K562 (cell line): Measurements from ENCODE around the gene ATP5PD. TPM values are rescaled to one million over a fixed set of nuclear protein-coding genes. Genes with fewer than 3 reads are reported as not detected.

Experiments used
- BRD4 ChIP-seq: fragments of 200-600 bp; sonication (generic); IDR thresholded peaks from 2 replicates; pipeline ENCODE4 v1.6.1; 2017; ENCODE audit warnings: inconsistent platforms
- BRF2 ChIP-seq: IDR thresholded peaks from 3 replicates; pipeline ENCODE4 v1.6.1; 2011; ENCODE audit warnings: borderline replicate concordance, mild to moderate bottlenecking; ENCODE audit not compliant: insufficient read length, insufficient read depth
- ELF4 ChIP-seq: fragments of 450-650 bp; formaldehyde crosslinking; IDR thresholded peaks from 2 replicates; pipeline ENCODE4 v1.4.0; 2022; ENCODE audit warnings: missing genetic modification characterization
- EP400 ChIP-seq: fragments of 450-650 bp; IDR thresholded peaks from 2 replicates; pipeline ENCODE4 v1.6.1; 2017; ENCODE audit warnings: antibody characterized with exemption, mild to moderate bottlenecking, moderate library complexity
- FOXA3 ChIP-seq, 2 experiments: fragments of 450-650 bp in 1 of 2; sonication (generic) in 1 of 2; formaldehyde crosslinking; IDR thresholded peaks in 1 of 2; conservative IDR thresholded peaks in 1 of 2; 2 replicates each; pipeline versions ENCODE4 v1.4.0 to v1.8.0; 2020 to 2022; ENCODE audit warnings: mild to moderate bottlenecking in 2 of 2, missing genetic modification reagents in 1 of 2
- HNRNPH1 ChIP-seq: fragments of 200-400 bp; formaldehyde crosslinking; optimal IDR thresholded peaks from 2 replicates; pipeline ENCODE3; 2017; ENCODE audit warnings: low read depth, mild to moderate bottlenecking, low read length, moderate library complexity
- LEF1 ChIP-seq: fragments of 450-650 bp; IDR thresholded peaks from 2 replicates; pipeline ENCODE4 v1.6.1; 2016; ENCODE audit warnings: mild to moderate bottlenecking
- PHB ChIP-seq: fragments of 250-450 bp; sonication (Bioruptor Pico); IDR thresholded peaks from 2 replicates; pipeline ENCODE4 v1.5.0; 2021
- PHF20 ChIP-seq: fragments of 450-650 bp; IDR thresholded peaks from 2 replicates; pipeline ENCODE4 v1.6.1; 2018; ENCODE audit not compliant: partially characterized antibody
- SMARCC2 ChIP-seq: fragments of 450-650 bp; IDR thresholded peaks from 2 replicates; pipeline ENCODE4 v1.6.1; 2017; ENCODE audit warnings: antibody characterized with exemption, moderate library complexity, mild to moderate bottlenecking, low read depth
- TEAD2 ChIP-seq: fragments of 450-650 bp; IDR thresholded peaks from 2 replicates; pipeline ENCODE4 v1.6.1; 2016; ENCODE audit warnings: missing genetic modification characterization, control low read depth, missing compliant biosample characterization
- TOE1 ChIP-seq, 2 experiments: fragments of 450-650 bp in 1 of 2; sonication (generic) in 1 of 2; formaldehyde crosslinking in 1 of 2; IDR thresholded peaks; 2 replicates each; pipeline versions ENCODE4 v1.7.1 to v1.8.0; 2016 to 2022; ENCODE audit warnings: borderline replicate concordance in 2 of 2, mild to moderate bottlenecking in 2 of 2, antibody characterized with exemption in 1 of 2, inconsistent platforms in 1 of 2, low read depth in 1 of 2, missing genetic modification reagents in 1 of 2, moderate library complexity in 1 of 2
- ZBTB7A ChIP-seq: IDR thresholded peaks from 2 replicates; pipeline ENCODE4 v1.6.1; 2011; ENCODE audit warnings: low read depth, mild to moderate bottlenecking, low read length, moderate library complexity, borderline replicate concordance; ENCODE audit not compliant: control insufficient read depth
- ZNF175 ChIP-seq: fragments of 200-800 bp; sonication (Bioruptor generic); IDR thresholded peaks from 2 replicates; pipeline ENCODE4 v1.6.1; 2016; ENCODE audit warnings: low read depth, mild to moderate bottlenecking, missing genetic modification characterization, missing compliant biosample characterization
- ZNF277 ChIP-seq: fragments of 250-450 bp; sonication (Bioruptor Pico); IDR thresholded peaks from 2 replicates; pipeline ENCODE4 v1.8.0; 2022; ENCODE audit warnings: inconsistent platforms, mild to moderate bottlenecking, moderate library complexity, borderline replicate concordance
- ZNF318 ChIP-seq, 2 experiments: fragments of 450-650 bp; IDR thresholded peaks; 2 replicates each; pipeline ENCODE4 v1.6.1; 2016; ENCODE audit warnings: mild to moderate bottlenecking in 2 of 2, borderline replicate concordance in 1 of 2, low read depth in 1 of 2, moderate library complexity in 1 of 2
- polyA plus RNA-seq, 8 experiments: library from polyadenylated mRNA; depleted of rRNA in 4 of 8; stranded (reverse) in 5 of 8; unstranded in 3 of 8; fragments of >200 nt; fragmentation: Nextera tagmentation in 2 of 8; fragmentation: Illumina TruSeq in 1 of 8; extraction: Ambion mirVana in 2 of 8; extraction: Trizol in 1 of 8; gene quantifications; 2 replicates each; pipeline versions ENCODE4 v1.2.1 to v1.2.3, GENCODE V29; 2011 to 2014; ENCODE audit warnings: inconsistent platforms in 1 of 8, missing spikeins in 1 of 8
- total RNA-seq, 7 experiments: library from RNA; depleted of rRNA in 6 of 7; stranded (reverse); fragments of >200 nt in 6 of 7; fragmentation: Illumina TruSeq in 2 of 7; extraction: Trizol in 2 of 7; gene quantifications; 2 replicates each; pipeline versions ENCODE4 v1.2.1 to v1.2.3, GENCODE V29; 2011 to 2021; ENCODE audit warnings: low replicate concordance in 1 of 7

ATP5PD gene
- total and polyA plus RNA-seq, 9 of the 15 experiments (the other 6 are each of a cell fraction or from before 2014, with no cell fraction given) = 271 to 828 (median 432) TPM

GRCh38 chr17:75096082-75096625 lies 49.4 kb upstream of the ATP5PD start (continued):
- TF ChIP-seq ZNF277 (CRISPR knock-in tag) = no peak
- peak; percentile 71 for TF ChIP-seq ZBTB7A
- peak; percentile 27; the same call in 1 of the 2 replicates for TF ChIP-seq SMARCC2
- TF ChIP-seq ELF4 (CRISPR knock-in tag) = 0 out of 2 replicates have a peak, but pooled peaks have one; percentile 18
- TF ChIP-seq BRF2 = no peak
- no peak for TF ChIP-seq PHB (CRISPR knock-in tag)
- peak; percentile 16 for TF ChIP-seq PHF20
- no peak for TF ChIP-seq HNRNPH1
- peak; percentile 67 for TF ChIP-seq EP400
- TF ChIP-seq TOE1 (IDR thresholded peaks at IDR 0.05; ENCODE audit: borderline replicate concordance) = 0 out of 2 replicates have a peak, but pooled peaks have one; percentile 27
- TF ChIP-seq TOE1 (CRISPR knock-in tag; IDR thresholded peaks at IDR 0.05; ENCODE audit: borderline replicate concordance, low read depth) = no peak
- no peak for TF ChIP-seq BRD4
- TF ChIP-seq LEF1 = peak; percentile 93
- peak; percentile 74; the same call in 1 of the 2 replicates for TF ChIP-seq TEAD2 (tag)
- TF ChIP-seq FOXA3 (CRISPR knock-in tag; conservative IDR thresholded peaks at IDR 0.05 in 1 of 2, IDR thresholded peaks at IDR 0.05 in 1 of 2) = peak in 1 of 2 experiments; percentile 73; a peak in 1 of 4 replicates
- no peak for TF ChIP-seq ZNF175
- peak in 1 of 2 experiments; percentile 68; a peak in 1 of 4 replicates for TF ChIP-seq ZNF318 (IDR thresholded peaks at IDR 0.05; ENCODE audit: borderline replicate concordance in 1 of 2, low read depth in 1 of 2)
